Fibroblast of lung (primary cell): ENCODE results near the gene NQO1. TPM values are rescaled to one million over a fixed set of nuclear protein-coding genes. Genes with fewer than 3 reads are reported as not detected.

Source experiments
- DNase-seq, 2 donors: peaks; one replicate each; pipeline versions ENCODE4 v3.0.0 to v3.0.0-alpha.2; 2010; ENCODE audit warnings: low read depth in 2 of 2
- H2AFZ ChIP-seq: 2 replicates; pipeline ENCODE4 v1.5.1; 2012; ENCODE audit warnings: low read length, control low read depth, inconsistent platforms
- H3K27ac ChIP-seq: 2 replicates; pipeline ENCODE4 v1.5.1; 2011; ENCODE audit warnings: low read length, control low read depth; ENCODE audit not compliant: insufficient read depth
- H3K27me3 ChIP-seq: 2 replicates; pipeline ENCODE4 v1.5.1; 2011; ENCODE audit warnings: mild to moderate bottlenecking, low read length; ENCODE audit not compliant: control insufficient read depth, insufficient read depth
- H3K36me3 ChIP-seq: 2 replicates; pipeline ENCODE4 v1.5.1; 2011; ENCODE audit warnings: low read length; ENCODE audit not compliant: control insufficient read depth, insufficient read depth
- H3K4me1 ChIP-seq: 2 replicates; pipeline ENCODE4 v1.5.1; 2011; ENCODE audit warnings: low read length; ENCODE audit not compliant: control insufficient read depth, insufficient read depth; ENCODE audit errors: extremely low read depth
- H3K4me2 ChIP-seq: 2 replicates; pipeline ENCODE4 v1.5.1; 2011; ENCODE audit warnings: low read length, control low read depth; ENCODE audit not compliant: insufficient read depth; ENCODE audit errors: extremely low read depth
- H3K4me3 ChIP-seq, 4 experiments: fragments of 200-600 bp in 1 of 4; sonication (generic) in 1 of 4; replicated peaks in 1 of 4; 2 replicates each; pipeline ENCODE4 v1.5.1; 2011 to 2016; ENCODE audit warnings: low read length in 4 of 4, low read depth in 3 of 4, mild to moderate bottlenecking in 3 of 4, control low read depth in 2 of 4, inconsistent platforms in 1 of 4, mixed read lengths in 1 of 4; ENCODE audit not compliant: insufficient read depth in 1 of 4; ENCODE audit errors: control extremely low read depth in 1 of 4
- H3K79me2 ChIP-seq: 2 replicates; pipeline ENCODE4 v1.5.1; 2012; ENCODE audit warnings: mild to moderate bottlenecking, low read length, inconsistent platforms; ENCODE audit not compliant: control insufficient read depth, insufficient read depth
- H3K9ac ChIP-seq: 2 replicates; pipeline ENCODE4 v1.5.1; 2011; ENCODE audit warnings: mild to moderate bottlenecking, low read length, control low read depth; ENCODE audit not compliant: insufficient read depth
- H3K9me3 ChIP-seq: 2 replicates; pipeline ENCODE4 v1.5.1; 2012; ENCODE audit warnings: low read depth, low read length; ENCODE audit not compliant: control insufficient read depth, insufficient read depth
- H4K20me1 ChIP-seq: 2 replicates; pipeline ENCODE4 v1.5.1; 2011; ENCODE audit warnings: low read length; ENCODE audit not compliant: control insufficient read depth, insufficient read depth; ENCODE audit errors: extremely low read depth
- EZH2 ChIP-seq: IDR thresholded peaks from 2 replicates; pipeline ENCODE4 v1.5.1; 2012; ENCODE audit warnings: low read length, control low read depth, mild to moderate bottlenecking; ENCODE audit errors: missing control alignments
- polyA minus RNA-seq: library from RNA; depleted of rRNA, polyadenylated mRNA; stranded (reverse); fragments of >200 nt; gene quantifications from 2 replicates; pipeline ENCODE4 v1.2.3, GENCODE V29; 2011; ENCODE audit warnings: low replicate concordance
- polyA plus RNA-seq, 2 donors: library from polyadenylated mRNA; depleted of rRNA in 1 of 2; stranded (reverse) in 1 of 2; unstranded in 1 of 2; fragments of >200 nt; gene quantifications; 2 replicates each; pipeline ENCODE4 v1.2.1, GENCODE V29; 2011 to 2012; ENCODE audit warnings: missing spikeins in 1 of 2
- total RNA-seq: library from RNA; depleted of rRNA; stranded (reverse); fragments of >200 nt; gene quantifications from 2 replicates; pipeline ENCODE4 v1.2.1, GENCODE V29; 2014
- TF ChIP-seq, protein P1 (sequence below), 2 donors: IDR thresholded peaks in 1 of 2; conservative IDR thresholded peaks in 1 of 2; 1 replicate in 1 of 2; 2 replicates in 1 of 2; pipeline ENCODE4 v1.5.1; 2011 to 2012; ENCODE audit warnings: low read length in 2 of 2, control low read depth in 1 of 2, inconsistent platforms in 1 of 2, low read depth in 1 of 2, mild to moderate bottlenecking in 1 of 2

Gene NQO1
- total RNA-seq (494 and 779 TPM in 2 replicates), polyA plus RNA-seq (583 and 732 TPM in 2 replicates), polyA minus RNA-seq (314 and 419 TPM in 2 replicates)
- 630 and 830 TPM in 2 replicates for polyA plus RNA-seq (2012)

GRCh38 chr16:69726313-69727060 is at the start of gene NQO1:
TSS of gene NQO1 (minus strand) at chr16:69726560. CDS start at chr16:69726439, 121 bp downstream.
- Histone ChIP-seq H3K79me2 (peaks cover 45% of the 10 kb centered on the region), H3K27ac (peak within 1 kb of the TSS; percentile 91), H3K36me3 (no peaks in the 10 kb centered on the region), H3K4me2 (peak within 1 kb of the TSS; percentile 93), H2AFZ (peak within 1 kb of the TSS; percentile 25), H3K4me1 (peaks cover 2% of the 10 kb centered on the region), H3K27me3 (no peaks in the 10 kb centered on the region), H3K9ac (peak within 1 kb of the TSS; percentile 58), H3K4me3 (peak within 1 kb of the TSS; percentile 66 to 83 (median 78)), H3K9me3 (no peaks in the 10 kb centered on the region), H4K20me1 (no peaks in the 10 kb centered on the region)
- peak; percentile 96 to 98 for DNase-seq
- no peak for TF ChIP-seq EZH2
- TF ChIP-seq, protein P1, sequence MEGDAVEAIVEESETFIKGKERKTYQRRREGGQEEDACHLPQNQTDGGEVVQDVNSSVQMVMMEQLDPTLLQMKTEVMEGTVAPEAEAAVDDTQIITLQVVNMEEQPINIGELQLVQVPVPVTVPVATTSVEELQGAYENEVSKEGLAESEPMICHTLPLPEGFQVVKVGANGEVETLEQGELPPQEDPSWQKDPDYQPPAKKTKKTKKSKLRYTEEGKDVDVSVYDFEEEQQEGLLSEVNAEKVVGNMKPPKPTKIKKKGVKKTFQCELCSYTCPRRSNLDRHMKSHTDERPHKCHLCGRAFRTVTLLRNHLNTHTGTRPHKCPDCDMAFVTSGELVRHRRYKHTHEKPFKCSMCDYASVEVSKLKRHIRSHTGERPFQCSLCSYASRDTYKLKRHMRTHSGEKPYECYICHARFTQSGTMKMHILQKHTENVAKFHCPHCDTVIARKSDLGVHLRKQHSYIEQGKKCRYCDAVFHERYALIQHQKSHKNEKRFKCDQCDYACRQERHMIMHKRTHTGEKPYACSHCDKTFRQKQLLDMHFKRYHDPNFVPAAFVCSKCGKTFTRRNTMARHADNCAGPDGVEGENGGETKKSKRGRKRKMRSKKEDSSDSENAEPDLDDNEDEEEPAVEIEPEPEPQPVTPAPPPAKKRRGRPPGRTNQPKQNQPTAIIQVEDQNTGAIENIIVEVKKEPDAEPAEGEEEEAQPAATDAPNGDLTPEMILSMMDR (conservative IDR thresholded peaks at IDR 0.05 in 1 of 2, IDR thresholded peaks at IDR 0.05 in 1 of 2; ENCODE audit: low read depth in 1 of 2, low read length in 2 of 2) = no peak

GRCh38 chr16:69775563-69775962 is 49.2 kb upstream of the NQO1 start:
- DNase-seq = no peak
- no peak overlapping the region for H3K9ac ChIP-seq
- no peaks in the 10 kb centered on the region for H3K4me1 ChIP-seq
- H3K79me2 ChIP-seq = no peaks in the 10 kb centered on the region
- no peak overlapping the region for H3K4me3 ChIP-seq
- no peaks in the 10 kb centered on the region for H3K27me3 ChIP-seq
- H3K27ac ChIP-seq = no peak overlapping the region
- no peaks in the 10 kb centered on the region for H3K9me3 ChIP-seq
- H3K36me3 ChIP-seq = no peaks in the 10 kb centered on the region
- no peak overlapping the region for H2AFZ ChIP-seq
- no peaks in the 10 kb centered on the region for H4K20me1 ChIP-seq
- TF ChIP-seq, protein P1 (conservative IDR thresholded peaks at IDR 0.05 in 1 of 2, IDR thresholded peaks at IDR 0.05 in 1 of 2; ENCODE audit: low read depth in 1 of 2, low read length in 2 of 2) = no peak
- TF ChIP-seq EZH2 = no peak
- H3K4me2 ChIP-seq = no peak overlapping the region

GRCh38 chr16:69773260-69773947 is 47.0 kb upstream of the NQO1 start:
- Histone ChIP-seq H3K4me3 (no peak overlapping the region), H3K4me1 (no peaks in the 10 kb centered on the region), H3K79me2 (no peaks in the 10 kb centered on the region), H3K27me3 (no peaks in the 10 kb centered on the region), H4K20me1 (no peaks in the 10 kb centered on the region), H2AFZ (no peak overlapping the region), H3K4me2 (no peak overlapping the region), H3K9ac (no peak overlapping the region), H3K36me3 (no peaks in the 10 kb centered on the region), H3K9me3 (no peaks in the 10 kb centered on the region), H3K27ac (no peak overlapping the region)
- no peak for TF ChIP-seq EZH2
- peak in 1 of 2 donors; percentile 16 for DNase-seq
